ENCODE measurements around the gene TTN.

DNA sequence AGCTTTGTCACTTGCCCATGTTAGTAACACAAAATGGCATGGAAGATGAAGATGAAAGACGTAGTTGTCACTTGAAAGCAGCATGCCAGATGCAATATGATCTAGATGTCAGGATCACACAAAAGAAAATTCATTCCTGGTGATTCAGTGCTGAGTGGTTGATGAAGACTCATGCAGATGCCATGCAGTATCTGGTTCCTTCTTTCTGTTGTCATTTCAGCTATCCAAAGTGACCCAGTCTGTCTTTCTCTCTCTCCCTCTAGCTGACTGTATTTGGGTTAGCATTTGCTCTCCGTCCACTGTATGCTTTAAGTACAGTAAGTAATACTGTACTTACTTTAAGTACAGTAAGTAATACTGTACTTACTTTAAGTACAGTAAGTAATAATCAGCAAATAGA, 50.4 kb downstream of the TTN start:
- TF ChIP-seq, protein P1, sequence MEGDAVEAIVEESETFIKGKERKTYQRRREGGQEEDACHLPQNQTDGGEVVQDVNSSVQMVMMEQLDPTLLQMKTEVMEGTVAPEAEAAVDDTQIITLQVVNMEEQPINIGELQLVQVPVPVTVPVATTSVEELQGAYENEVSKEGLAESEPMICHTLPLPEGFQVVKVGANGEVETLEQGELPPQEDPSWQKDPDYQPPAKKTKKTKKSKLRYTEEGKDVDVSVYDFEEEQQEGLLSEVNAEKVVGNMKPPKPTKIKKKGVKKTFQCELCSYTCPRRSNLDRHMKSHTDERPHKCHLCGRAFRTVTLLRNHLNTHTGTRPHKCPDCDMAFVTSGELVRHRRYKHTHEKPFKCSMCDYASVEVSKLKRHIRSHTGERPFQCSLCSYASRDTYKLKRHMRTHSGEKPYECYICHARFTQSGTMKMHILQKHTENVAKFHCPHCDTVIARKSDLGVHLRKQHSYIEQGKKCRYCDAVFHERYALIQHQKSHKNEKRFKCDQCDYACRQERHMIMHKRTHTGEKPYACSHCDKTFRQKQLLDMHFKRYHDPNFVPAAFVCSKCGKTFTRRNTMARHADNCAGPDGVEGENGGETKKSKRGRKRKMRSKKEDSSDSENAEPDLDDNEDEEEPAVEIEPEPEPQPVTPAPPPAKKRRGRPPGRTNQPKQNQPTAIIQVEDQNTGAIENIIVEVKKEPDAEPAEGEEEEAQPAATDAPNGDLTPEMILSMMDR (IDR thresholded peaks at IDR 0.05), result no peak
- TF ChIP-seq POLR2AphosphoS5 (IDR thresholded peaks at IDR 0.05), result no peak

Data from breast epithelium (tissue), 3 donors.